Activated T-cell treated with anti-CD3 and anti-CD28 coated beads for 4 hours (primary cell): Measurements from ENCODE around the gene LAMC1.
A peak's percentile ranks its signal among the peaks of the same experiment; 100 is the strongest.

Experiments
- DNase-seq: peaks from one replicate; pipeline ENCODE4 v3.0.0-alpha.2; 2020

The LAMC1 gene

GRCh38 chr1:183023146-183023600, at the start of gene LAMC1:
LAMC1 (plus strand) TSS chr1:183023420; CDS start chr1:183023717, 297 bp downstream.
- DNase-seq, result peak; percentile 1

GRCh38 chr1:182974506-182975191, 48.6 kb upstream of the LAMC1 start:
- no peak for DNase-seq

GRCh38 chr1:182977480-182977879, 45.7 kb upstream of the LAMC1 start:
- no peak for DNase-seq

- no peak for DNase-seq
Measured at GRCh38 chr1:182978151-182978853, 44.9 kb upstream of the LAMC1 start.

- DNase-seq, result no peak
Measured at GRCh38 chr1:182984138-182984537, 39.1 kb upstream of the LAMC1 start.

GRCh38 chr1:182984621-182985020, 38.6 kb upstream of the LAMC1 start:
- no peak for DNase-seq

GRCh38 chr1:182985876-182986275, 37.3 kb upstream of the LAMC1 start:
- DNase-seq, result no peak

GRCh38 chr1:182990413-182991144, 32.6 kb upstream of the LAMC1 start:
- no peak for DNase-seq

GRCh38 chr1:182993746-182994145, 29.5 kb upstream of the LAMC1 start:
- DNase-seq, result no peak

GRCh38 chr1:182995894-182996293, 27.3 kb upstream of the LAMC1 start:
- no peak for DNase-seq

GRCh38 chr1:182996816-182997215, 26.4 kb upstream of the LAMC1 start:
- DNase-seq, result no peak

- no peak for DNase-seq
Measured at GRCh38 chr1:182998482-182998881, 24.7 kb upstream of the LAMC1 start.

GRCh38 chr1:183000167-183000962, 22.9 kb upstream of the LAMC1 start:
- DNase-seq, result no peak

- DNase-seq, result no peak
Measured at GRCh38 chr1:183002267-183002666, 21.0 kb upstream of the LAMC1 start.

- DNase-seq, result no peak
Measured at GRCh38 chr1:183002797-183003196, 20.4 kb upstream of the LAMC1 start.

GRCh38 chr1:183003203-183003602, 20.0 kb upstream of the LAMC1 start:
- DNase-seq, result no peak

- DNase-seq, result no peak
Measured at GRCh38 chr1:183004141-183004540, 19.1 kb upstream of the LAMC1 start.

- DNase-seq, result no peak
Measured at GRCh38 chr1:183011859-183012258, 11.4 kb upstream of the LAMC1 start.

GRCh38 chr1:183012301-183012994, 10.8 kb upstream of the LAMC1 start:
- DNase-seq, result no peak

GRCh38 chr1:183019139-183019740, 4.0 kb upstream of the LAMC1 start:
- no peak for DNase-seq

GRCh38 chr1:183019860-183020259, 3.4 kb upstream of the LAMC1 start:
- DNase-seq, result no peak
